ENCODE results near the gene KATNAL1. TPM values are rescaled to one million over a fixed set of nuclear protein-coding genes. Genes with fewer than 3 reads are reported as not detected.

The KATNAL1 gene
- total RNA-seq, 4 donors from 2014 or later, result 3.1 to 15.2 (median 4.2) TPM

DNA sequence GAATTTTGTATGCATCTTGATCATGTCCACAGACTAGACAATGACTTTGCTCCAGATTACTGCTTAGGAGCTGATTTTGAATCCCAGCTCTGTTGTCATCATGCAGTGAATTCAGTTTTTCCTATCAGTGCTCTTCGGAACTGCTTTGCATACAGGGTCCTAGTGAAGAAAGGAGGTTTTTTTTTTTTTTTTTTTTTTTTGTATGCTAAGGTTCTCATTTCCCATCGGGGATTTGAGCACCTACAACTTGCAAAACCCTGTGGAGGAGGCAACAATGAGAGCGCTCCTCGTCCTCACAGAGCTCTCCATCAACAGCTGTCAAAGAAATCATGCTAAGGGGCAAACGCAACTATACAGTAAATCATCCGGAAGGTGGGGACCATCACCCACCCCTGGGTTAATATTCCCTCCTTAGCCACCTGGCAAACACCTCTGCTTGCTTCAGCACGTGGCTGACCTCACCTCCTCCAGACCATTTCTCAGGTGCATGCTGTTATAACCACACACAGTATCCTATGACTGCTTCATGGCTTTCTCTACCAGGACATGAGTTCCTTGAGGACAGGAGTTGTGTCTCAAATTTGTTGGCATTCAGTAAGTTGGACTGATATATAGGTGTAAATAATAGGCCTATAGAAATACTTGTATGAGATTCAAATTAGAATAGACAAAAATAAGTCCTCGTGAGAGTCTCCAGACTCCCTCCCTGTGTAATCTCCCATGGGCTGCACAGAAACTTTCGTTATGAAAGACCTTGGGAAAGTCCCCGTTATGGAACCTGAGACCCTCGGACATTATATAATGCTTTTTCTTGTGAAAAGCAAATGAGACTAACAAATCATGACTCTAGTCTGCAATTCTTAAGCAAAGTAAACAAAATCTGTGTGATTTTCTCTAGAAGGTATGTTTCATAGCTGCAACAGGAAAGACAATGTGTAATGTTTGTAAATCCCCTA is 113.8 kb downstream of the KATNAL1 start:
- WGBS, 2 donors, result 87 to 90% methylated on average over 11 of the region's 11 CpGs
- TF ChIP-seq, protein P1, sequence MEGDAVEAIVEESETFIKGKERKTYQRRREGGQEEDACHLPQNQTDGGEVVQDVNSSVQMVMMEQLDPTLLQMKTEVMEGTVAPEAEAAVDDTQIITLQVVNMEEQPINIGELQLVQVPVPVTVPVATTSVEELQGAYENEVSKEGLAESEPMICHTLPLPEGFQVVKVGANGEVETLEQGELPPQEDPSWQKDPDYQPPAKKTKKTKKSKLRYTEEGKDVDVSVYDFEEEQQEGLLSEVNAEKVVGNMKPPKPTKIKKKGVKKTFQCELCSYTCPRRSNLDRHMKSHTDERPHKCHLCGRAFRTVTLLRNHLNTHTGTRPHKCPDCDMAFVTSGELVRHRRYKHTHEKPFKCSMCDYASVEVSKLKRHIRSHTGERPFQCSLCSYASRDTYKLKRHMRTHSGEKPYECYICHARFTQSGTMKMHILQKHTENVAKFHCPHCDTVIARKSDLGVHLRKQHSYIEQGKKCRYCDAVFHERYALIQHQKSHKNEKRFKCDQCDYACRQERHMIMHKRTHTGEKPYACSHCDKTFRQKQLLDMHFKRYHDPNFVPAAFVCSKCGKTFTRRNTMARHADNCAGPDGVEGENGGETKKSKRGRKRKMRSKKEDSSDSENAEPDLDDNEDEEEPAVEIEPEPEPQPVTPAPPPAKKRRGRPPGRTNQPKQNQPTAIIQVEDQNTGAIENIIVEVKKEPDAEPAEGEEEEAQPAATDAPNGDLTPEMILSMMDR (IDR thresholded peaks at IDR 0.05), result no peak
- TF ChIP-seq POLR2A (IDR thresholded peaks at IDR 0.05), result no peak
- intact Hi-C loops (cut with DNase I; ENCODE audit: low total_unique reads), result no loop called here
- DNase-seq (ENCODE audit: low spot score in 2 of 2), result no peak
- no peak overlapping the region for H3K4me3 ChIP-seq (ENCODE audit: low read depth, poor library complexity, severe bottlenecking)

- WGBS, 2 donors, result 74 to 77% methylated on average over 10 of the region's 10 CpGs
- TF ChIP-seq, protein P1 (IDR thresholded peaks at IDR 0.05), result no peak
- TF ChIP-seq POLR2A (IDR thresholded peaks at IDR 0.05), result no peak
- DNase-seq (ENCODE audit: low spot score in 2 of 2), result no peak
These were observed 114.8 kb downstream of the KATNAL1 start for GRCh38 chr13:30192320-30193093.

GRCh38 chr13:30191491-30192100 is 115.8 kb downstream of the KATNAL1 start:
- no peak for TF ChIP-seq POLR2A (IDR thresholded peaks at IDR 0.05)
- TF ChIP-seq, protein P1 (IDR thresholded peaks at IDR 0.05), result no peak
- WGBS, 2 donors, result 67 to 89% methylated on average over 5 of the region's 5 CpGs
- DNase-seq (ENCODE audit: low spot score in 2 of 2), result no peak
- H3K4me3 ChIP-seq (ENCODE audit: low read depth, poor library complexity, severe bottlenecking), result no peak overlapping the region
- intact Hi-C loops (cut with DNase I; ENCODE audit: low total_unique reads), result no loop called here

More at GRCh38 chr13:30192320-30193093, 114.8 kb downstream of the KATNAL1 start:
- intact Hi-C loops (cut with DNase I; ENCODE audit: low total_unique reads), result no loop called here
- no peak overlapping the region for H3K4me3 ChIP-seq (ENCODE audit: low read depth, poor library complexity, severe bottlenecking)

DNA sequence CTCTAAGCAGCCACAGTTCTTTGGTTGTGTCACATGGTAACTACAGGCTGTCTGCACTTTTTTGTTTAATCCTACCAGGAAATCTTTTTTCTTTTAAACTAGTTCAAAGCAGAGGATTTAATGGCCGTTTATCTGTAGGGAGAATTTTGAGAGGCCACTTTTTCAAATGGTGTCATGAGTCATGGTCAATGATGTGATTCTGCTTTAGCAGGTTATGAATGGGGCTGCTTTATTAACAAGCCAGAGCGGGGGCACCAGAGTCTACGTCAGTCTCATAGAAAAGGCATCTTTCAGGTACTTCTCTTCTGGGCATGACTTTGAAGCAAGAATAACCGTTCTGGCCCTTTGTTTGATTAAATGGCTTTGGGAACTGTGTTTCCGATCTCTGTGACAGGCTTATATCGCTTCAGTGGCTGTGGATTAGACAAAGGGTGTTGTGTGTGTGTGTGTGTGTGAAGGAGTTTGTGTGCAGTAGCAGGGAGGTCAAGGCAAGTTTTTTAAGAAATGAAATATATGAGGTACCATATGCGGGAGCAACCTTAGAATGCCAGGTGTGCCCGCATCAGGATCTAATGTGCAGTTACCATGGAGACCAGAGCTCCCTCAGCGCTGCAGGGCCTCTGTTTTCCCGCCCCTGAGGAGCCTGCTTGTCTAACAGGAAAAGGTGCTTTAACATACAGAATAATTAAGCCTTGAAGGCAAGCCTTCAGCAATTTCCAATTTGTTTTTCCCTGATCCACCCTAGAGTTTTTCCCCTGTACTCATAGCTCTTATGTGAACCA is 120.5 kb downstream of the KATNAL1 start:
- 56 to 79% methylated on average over 10 of the region's 10 CpGs for WGBS, 2 donors
- DNase-seq (ENCODE audit: low spot score in 2 of 2), result no peak
- H3K4me3 ChIP-seq (ENCODE audit: low read depth, poor library complexity, severe bottlenecking), result no peak overlapping the region
- intact Hi-C loops (cut with DNase I; ENCODE audit: low total_unique reads), result no loop called here
- TF ChIP-seq POLR2A (IDR thresholded peaks at IDR 0.05), result no peak
- TF ChIP-seq, protein P1 (IDR thresholded peaks at IDR 0.05), result no peak
